ENCODE data around the gene SMAD9. TPM values are rescaled to one million over a fixed set of nuclear protein-coding genes. Genes with fewer than 3 reads are reported as not detected.

The SMAD9 gene
- total and polyA plus RNA-seq, 2 of the 8 experiments (the other 6 are each of a cell fraction or from before 2014, with no cell fraction given), result 0.45 to 1.0 TPM

- Histone ChIP-seq H4K8ac (ENCODE audit: extremely low read depth, insufficient read depth, low read length) (no peak overlapping the region), H2AK5ac (ENCODE audit: low read depth, low read length) (no peak overlapping the region), H3K4me2 (ENCODE audit: insufficient read depth in 1 of 2, low read depth in 2 of 2, low read length in 2 of 2) (no peak overlapping the region), H4K91ac (replicated peaks; ENCODE audit: insufficient read length, low read length) (no peak overlapping the region), H3K79me2 (ENCODE audit: control insufficient read depth in 1 of 2, insufficient read depth in 2 of 2, low read length in 2 of 2) (no peaks in the 10 kb centered on the region), H4K5ac (ENCODE audit: insufficient read length, low read depth, low read length) (no peak overlapping the region), H3K14ac (ENCODE audit: insufficient read length) (no peak overlapping the region), H2BK12ac (ENCODE audit: low read depth, low read length) (no peak overlapping the region), H3K23me2 (ENCODE audit: low read depth, low read length) (no peaks in the 10 kb centered on the region), H3K27ac (ENCODE audit: low read depth, low read length) (no peak overlapping the region), H2BK20ac (ENCODE audit: low read length) (no peak overlapping the region), H3K4me3 (ENCODE audit: extremely low read depth in 1 of 4, insufficient read depth in 2 of 4, low read depth in 3 of 4, low read length in 4 of 4) (no peak overlapping the region), H3K23ac (ENCODE audit: insufficient read length) (no peak overlapping the region), H3K56ac (replicated peaks; ENCODE audit: insufficient read length, low read depth, low read length) (no peak overlapping the region), H2BK15ac (ENCODE audit: low read length) (no peak overlapping the region), H3K4me1 (replicated peaks in 1 of 4; ENCODE audit: control insufficient read depth in 3 of 4, insufficient read depth in 4 of 4, low read length in 3 of 4) (no peaks in the 10 kb centered on the region), H3K79me1 (ENCODE audit: low read depth, low read length) (no peaks in the 10 kb centered on the region), H3K36me3 (ENCODE audit: control insufficient read depth in 2 of 4, insufficient read depth in 4 of 4, low read length in 3 of 4) (no peaks in the 10 kb centered on the region), H3K9me3 (ENCODE audit: insufficient read depth in 2 of 2, low read depth in 1 of 2, low read length in 1 of 2) (no peaks in the 10 kb centered on the region), H2BK5ac (ENCODE audit: low read depth, low read length) (no peak overlapping the region), H3K18ac (ENCODE audit: extremely low read depth, low read length) (no peak overlapping the region), H3K27me3 (replicated peaks in 1 of 4; ENCODE audit: control insufficient read depth in 3 of 4, extremely low read depth in 1 of 4, insufficient read depth in 3 of 4, low read length in 3 of 4) (no peaks in the 10 kb centered on the region), H2AFZ (ENCODE audit: low read length) (no peak overlapping the region), H3K9ac (replicated peaks in 1 of 4; ENCODE audit: extremely low read depth in 1 of 4, low read depth in 3 of 4, low read length in 3 of 4) (no peak overlapping the region), H3K4ac (replicated peaks; ENCODE audit: insufficient read length, low read depth, low read length) (no peak overlapping the region), H4K20me1 (replicated peaks in 1 of 2; ENCODE audit: control insufficient read depth in 1 of 2, insufficient read depth in 2 of 2, low read length in 2 of 2) (no peaks in the 10 kb centered on the region), H2BK120ac (replicated peaks; ENCODE audit: low read depth, low read length) (no peak overlapping the region)
- POLR2A ChIA-PET (ENCODE audit: partially characterized antibody), result no interaction called here
- DNase-seq (ENCODE audit: low read depth in 1 of 2, low spot score in 2 of 2) (no peak), FAIRE-seq (no peak)
- WGBS, 2 experiments (ENCODE audit: extremely low coverage in 1 of 2, insufficient coverage in 1 of 2, insufficient read length in 1 of 2, insufficient replicate concordance in 2 of 2, low coverage in 1 of 2, low lambda C conversion rate in 2 of 2, missing lambda C conversion rate in 1 of 2), result 82% methylated on average over 2 of the region's 2 CpGs; no CpG with 5 or more reads in 1 of the 2 experiments
- TF ChIP-seq, protein P1, sequence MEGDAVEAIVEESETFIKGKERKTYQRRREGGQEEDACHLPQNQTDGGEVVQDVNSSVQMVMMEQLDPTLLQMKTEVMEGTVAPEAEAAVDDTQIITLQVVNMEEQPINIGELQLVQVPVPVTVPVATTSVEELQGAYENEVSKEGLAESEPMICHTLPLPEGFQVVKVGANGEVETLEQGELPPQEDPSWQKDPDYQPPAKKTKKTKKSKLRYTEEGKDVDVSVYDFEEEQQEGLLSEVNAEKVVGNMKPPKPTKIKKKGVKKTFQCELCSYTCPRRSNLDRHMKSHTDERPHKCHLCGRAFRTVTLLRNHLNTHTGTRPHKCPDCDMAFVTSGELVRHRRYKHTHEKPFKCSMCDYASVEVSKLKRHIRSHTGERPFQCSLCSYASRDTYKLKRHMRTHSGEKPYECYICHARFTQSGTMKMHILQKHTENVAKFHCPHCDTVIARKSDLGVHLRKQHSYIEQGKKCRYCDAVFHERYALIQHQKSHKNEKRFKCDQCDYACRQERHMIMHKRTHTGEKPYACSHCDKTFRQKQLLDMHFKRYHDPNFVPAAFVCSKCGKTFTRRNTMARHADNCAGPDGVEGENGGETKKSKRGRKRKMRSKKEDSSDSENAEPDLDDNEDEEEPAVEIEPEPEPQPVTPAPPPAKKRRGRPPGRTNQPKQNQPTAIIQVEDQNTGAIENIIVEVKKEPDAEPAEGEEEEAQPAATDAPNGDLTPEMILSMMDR (IDR thresholded peaks at IDR 0.05; ENCODE audit: control extremely low read depth in 1 of 3, insufficient read depth in 1 of 3, low read depth in 1 of 3, low read length in 3 of 3), result no peak
- TF ChIP-seq ZNF274 (IDR thresholded peaks at IDR 0.05; ENCODE audit: borderline replicate concordance, extremely low read depth, low read length), result no peak
- no peak for TF ChIP-seq BRCA1 (IDR thresholded peaks at IDR 0.05; ENCODE audit: low read depth, low read length)
- TF ChIP-seq SUZ12 (IDR thresholded peaks at IDR 0.05; ENCODE audit: low read length), result no peak
- TF ChIP-seq EGR1 (IDR thresholded peaks at IDR 0.05; ENCODE audit: borderline replicate concordance, low read depth, low read length), result no peak
- CTCF ChIA-PET (ENCODE audit: partially characterized antibody), result no interaction called here
Observed at GRCh38 chr13:36907821-36908220, 12.2 kb downstream of the SMAD9 start.
